ENCODE results near the gene ZNF469. TPM values are rescaled to one million over a fixed set of nuclear protein-coding genes. Genes with fewer than 3 reads are reported as not detected.

Gene ZNF469
- total RNA-seq (2022) = 0.24 and 0.50 TPM in 2 replicates
- percentile 14 among the genes with signal in this experiment for Bru-seq, nascent RNA
- BruChase-seq, experiment 1, labeled RNA remaining after a 6-hour chase = percentile 25 among the genes with signal in this experiment
- BruChase-seq, experiment 2, labeled RNA remaining after a 2-hour chase = percentile 29 among the genes with signal in this experiment
- long read RNA-seq = 0 reads

- Mint-ChIP-seq H3K4me1 (ENCODE audit: low read depth, unreplicated experiment) (peaks cover 2% of the 10 kb centered on the region), H3K27me3 (ENCODE audit: unreplicated experiment) (peaks cover 14% of the 10 kb centered on the region), H3K27ac (ENCODE audit: unreplicated experiment) (no peak within 1 kb of the TSS), H3K36me3 (ENCODE audit: insufficient read depth, unreplicated experiment) (no peaks in the 10 kb centered on the region), H3K4me3 (ENCODE audit: low read depth, unreplicated experiment) (peak within 1 kb of the TSS; percentile 35), H3K9me3 (ENCODE audit: low read depth, unreplicated experiment) (no peaks in the 10 kb centered on the region)
- no TSS peak for BruUV-seq (replicated peaks)
- intact Hi-C loops (cut with micrococcal nuclease; ENCODE audit: unreplicated experiment) = no loop called here
- DNase-seq = peak; percentile 42
- CTCF ChIA-PET = interaction anchor here (0.9 kb wide), 1 partner anchor 65 kb away, joined by 3 read pairs; no protein-coding TSS in a partner anchor
- no peak for TF ChIP-seq CTCF (IDR thresholded peaks at IDR 0.05; ENCODE audit: unreplicated experiment)
Measured at GRCh38 chr16:88382491-88383400, at the start of gene ZNF469. Gene ZNF469, plus strand, starts transcription at chr16:88382959. Its CDS starts 44,512 bp downstream, at chr16:88427471.

- intact Hi-C loops (cut with micrococcal nuclease; ENCODE audit: unreplicated experiment) = no loop called here
- DNase-seq = no peak
- H3K4me3 Mint-ChIP-seq (ENCODE audit: low read depth, unreplicated experiment) = no peak overlapping the region
- no TSS peak for BruUV-seq (replicated peaks)
- peaks cover 6% of the 10 kb centered on the region for H3K36me3 Mint-ChIP-seq (ENCODE audit: insufficient read depth, unreplicated experiment)
- peaks cover 17% of the 10 kb centered on the region for H3K4me1 Mint-ChIP-seq (ENCODE audit: low read depth, unreplicated experiment)
- no peak for TF ChIP-seq CTCF (IDR thresholded peaks at IDR 0.05; ENCODE audit: unreplicated experiment)
- H3K9me3 Mint-ChIP-seq (ENCODE audit: low read depth, unreplicated experiment) = no peaks in the 10 kb centered on the region
- H3K27ac Mint-ChIP-seq (ENCODE audit: unreplicated experiment) = no peak overlapping the region
- H3K27me3 Mint-ChIP-seq (ENCODE audit: unreplicated experiment) = no peaks in the 10 kb centered on the region
- CTCF ChIA-PET = no interaction called here
Measured at GRCh38 chr16:88333848-88334777, 48.6 kb upstream of the ZNF469 start.

- Mint-ChIP-seq H3K27me3 (ENCODE audit: unreplicated experiment) (peaks cover 2% of the 10 kb centered on the region), H3K4me3 (ENCODE audit: low read depth, unreplicated experiment) (no peak overlapping the region), H3K9me3 (ENCODE audit: low read depth, unreplicated experiment) (no peaks in the 10 kb centered on the region), H3K36me3 (ENCODE audit: insufficient read depth, unreplicated experiment) (peaks cover 6% of the 10 kb centered on the region), H3K27ac (ENCODE audit: unreplicated experiment) (no peak overlapping the region), H3K4me1 (ENCODE audit: low read depth, unreplicated experiment) (peaks cover 17% of the 10 kb centered on the region)
- BruUV-seq (replicated peaks) = no TSS peak
- TF ChIP-seq CTCF (IDR thresholded peaks at IDR 0.05; ENCODE audit: unreplicated experiment) = no peak
- DNase-seq = no peak
- intact Hi-C loops (cut with micrococcal nuclease; ENCODE audit: unreplicated experiment) = no loop called here
- CTCF ChIA-PET = interaction anchor here (0.5 kb wide), 1 partner anchor 1282 kb away, joined by 3 read pairs; no protein-coding TSS in a partner anchor
Measured at GRCh38 chr16:88334778-88335720, 47.7 kb upstream of the ZNF469 start.

Measured in Calu3 (cell line).